ENCODE data around the gene APP. TPM values are rescaled to one million over a fixed set of nuclear protein-coding genes. Genes with fewer than 3 reads are reported as not detected.
A peak's percentile ranks its signal among the peaks of the same experiment; 100 is the strongest.
"Not testable (repeated sequence)": the region's sequence is repeated elsewhere in the genome, so short reads cannot be mapped to it uniquely, and the experiment has no call there.

APP gene
- total and polyA plus RNA-seq, 3 donors from 2014 or later: 390 to 670 (median 409) TPM

- H3K4me1 ChIP-seq: no peaks in the 10 kb centered on the region
- WGBS, 2 donors: 75 to 87% methylated on average over 1 of the region's 1 CpG
- H3K9me3 ChIP-seq: no peaks in the 10 kb centered on the region
- TF ChIP-seq, protein P1, sequence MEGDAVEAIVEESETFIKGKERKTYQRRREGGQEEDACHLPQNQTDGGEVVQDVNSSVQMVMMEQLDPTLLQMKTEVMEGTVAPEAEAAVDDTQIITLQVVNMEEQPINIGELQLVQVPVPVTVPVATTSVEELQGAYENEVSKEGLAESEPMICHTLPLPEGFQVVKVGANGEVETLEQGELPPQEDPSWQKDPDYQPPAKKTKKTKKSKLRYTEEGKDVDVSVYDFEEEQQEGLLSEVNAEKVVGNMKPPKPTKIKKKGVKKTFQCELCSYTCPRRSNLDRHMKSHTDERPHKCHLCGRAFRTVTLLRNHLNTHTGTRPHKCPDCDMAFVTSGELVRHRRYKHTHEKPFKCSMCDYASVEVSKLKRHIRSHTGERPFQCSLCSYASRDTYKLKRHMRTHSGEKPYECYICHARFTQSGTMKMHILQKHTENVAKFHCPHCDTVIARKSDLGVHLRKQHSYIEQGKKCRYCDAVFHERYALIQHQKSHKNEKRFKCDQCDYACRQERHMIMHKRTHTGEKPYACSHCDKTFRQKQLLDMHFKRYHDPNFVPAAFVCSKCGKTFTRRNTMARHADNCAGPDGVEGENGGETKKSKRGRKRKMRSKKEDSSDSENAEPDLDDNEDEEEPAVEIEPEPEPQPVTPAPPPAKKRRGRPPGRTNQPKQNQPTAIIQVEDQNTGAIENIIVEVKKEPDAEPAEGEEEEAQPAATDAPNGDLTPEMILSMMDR (IDR thresholded peaks at IDR 0.05): no peak
- no peak for TF ChIP-seq POLR2A (IDR thresholded peaks at IDR 0.05)
- H3K36me3 ChIP-seq (ENCODE audit: low read depth, missing control alignments): no peaks in the 10 kb centered on the region
- no peak overlapping the region for H3K27ac ChIP-seq
- intact Hi-C loops (cut with DNase I; ENCODE audit: low total_unique reads): no loop called here
- no peak for DNase-seq
- H3K27me3 ChIP-seq: no peaks in the 10 kb centered on the region
- no peak overlapping the region for H3K4me3 ChIP-seq
These were observed 151.3 kb downstream of the APP start for GRCh38 chr21:26019236-26019635.

DNA sequence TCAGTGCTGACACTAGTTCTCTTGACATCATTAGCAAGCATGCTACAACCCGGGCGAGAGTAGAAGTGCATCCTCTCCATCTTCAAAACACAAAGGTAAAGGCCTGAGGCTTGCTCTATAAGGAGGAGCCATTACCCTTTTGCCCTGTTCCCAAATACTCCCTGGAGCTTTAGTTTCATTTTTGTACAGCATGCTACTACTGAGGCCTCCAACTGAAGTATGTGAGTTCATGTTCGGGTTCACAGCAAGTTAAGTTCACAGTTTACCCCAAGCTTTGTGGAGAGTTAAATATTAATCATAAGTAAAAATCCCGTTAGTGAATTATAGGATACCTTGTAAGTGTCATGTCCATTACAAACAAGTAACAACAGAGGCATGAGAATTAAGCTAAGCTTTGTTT is 156.6 kb downstream of the APP start:
- Histone ChIP-seq H3K27ac (no peak overlapping the region), H3K9me3 (no peaks in the 10 kb centered on the region), H3K36me3 (ENCODE audit: low read depth, missing control alignments) (no peaks in the 10 kb centered on the region), H3K27me3 (no peaks in the 10 kb centered on the region), H3K4me1 (no peaks in the 10 kb centered on the region), H3K4me3 (no peak overlapping the region)
- intact Hi-C loops (cut with DNase I; ENCODE audit: low total_unique reads): no loop called here
- 69 to 80% methylated on average over 4 of the region's 4 CpGs for WGBS, 2 donors
- no peak for TF ChIP-seq POLR2A (IDR thresholded peaks at IDR 0.05)
- TF ChIP-seq, protein P1 (IDR thresholded peaks at IDR 0.05): no peak
- DNase-seq: no peak

DNA sequence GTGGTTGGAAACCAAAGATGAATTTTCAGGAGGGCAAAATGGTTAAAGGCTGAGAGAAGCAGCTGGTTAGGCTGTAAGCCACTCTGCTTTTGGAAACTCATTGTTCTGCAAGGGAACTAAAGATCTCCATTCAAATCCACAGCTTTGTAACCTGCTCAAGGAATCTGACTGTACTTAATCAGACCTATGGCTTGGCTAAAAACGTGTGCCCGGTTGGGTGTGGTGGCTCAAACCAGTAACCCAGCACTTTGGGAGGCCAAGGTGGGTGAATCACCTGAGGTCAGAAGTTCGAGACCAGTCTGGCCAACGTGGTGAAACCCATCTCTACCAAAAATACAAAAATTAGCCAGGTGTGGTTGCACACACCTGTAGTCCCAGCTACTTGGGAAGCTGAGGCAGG is 158.1 kb downstream of the APP start:
- DNase-seq; H3K36me3 ChIP-seq (ENCODE audit: low read depth, missing control alignments); H3K4me3 ChIP-seq; H3K9me3 ChIP-seq; H3K27ac ChIP-seq; H3K4me1 ChIP-seq; intact Hi-C loops (cut with DNase I; ENCODE audit: low total_unique reads); H3K27me3 ChIP-seq: not testable (repeated sequence)
- WGBS, 2 donors: 93 to 98% methylated on average over 4 of the region's 4 CpGs

GRCh38 chr21:26011292-26011940 is 159.2 kb downstream of the APP start:
- no peak for TF ChIP-seq POLR2A (IDR thresholded peaks at IDR 0.05)
- TF ChIP-seq, protein P1 (IDR thresholded peaks at IDR 0.05): no peak

DNA sequence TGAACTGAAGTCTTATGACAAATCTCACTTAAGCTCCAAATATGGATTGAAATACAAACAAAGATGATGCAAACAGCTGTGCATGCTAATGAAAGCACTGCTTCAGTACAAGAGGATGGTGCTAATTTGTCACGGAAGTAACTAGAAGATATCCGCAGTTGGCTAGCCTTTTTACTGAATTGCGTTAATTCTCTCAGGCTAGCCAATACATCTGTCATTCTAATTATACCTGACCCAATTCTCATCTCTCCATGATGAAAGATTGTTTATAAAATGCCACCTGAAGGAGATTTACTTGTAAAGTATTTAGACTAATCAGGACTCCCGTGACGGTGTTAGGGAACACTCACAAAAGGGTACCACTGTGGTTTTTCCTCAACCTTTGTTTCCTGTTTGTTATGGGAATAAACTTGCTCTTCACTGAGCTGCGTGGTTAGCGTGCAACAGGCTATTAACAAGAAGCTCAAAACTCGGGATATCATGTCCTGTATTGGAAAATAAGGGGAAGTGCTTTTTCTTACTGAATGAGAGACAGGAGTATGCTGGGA is 162.5 kb downstream of the APP start:
- Histone ChIP-seq H3K27ac (peak overlapping the region in 1 of 2 donors; percentile 17), H3K27me3 (no peaks in the 10 kb centered on the region), H3K4me1 (peaks cover 5% of the 10 kb centered on the region), H3K9me3 (no peaks in the 10 kb centered on the region), H3K4me3 (no peak overlapping the region), H3K36me3 (ENCODE audit: low read depth, missing control alignments) (no peaks in the 10 kb centered on the region)
- TF ChIP-seq, protein P1 (IDR thresholded peaks at IDR 0.05): no peak
- no peak for TF ChIP-seq POLR2A (IDR thresholded peaks at IDR 0.05)
- DNase-seq: no peak
- intact Hi-C loops (cut with DNase I; ENCODE audit: low total_unique reads): no loop called here
- 75 to 83% methylated on average over 8 of the region's 8 CpGs for WGBS, 2 donors

More at GRCh38 chr21:26011292-26011940, 159.2 kb downstream of the APP start:
- H3K4me3 ChIP-seq: no peak overlapping the region
- H3K36me3 ChIP-seq (ENCODE audit: low read depth, missing control alignments): no peaks in the 10 kb centered on the region
- intact Hi-C loops (cut with DNase I; ENCODE audit: low total_unique reads): no loop called here
- H3K4me1 ChIP-seq: peaks cover 4% of the 10 kb centered on the region
- no peaks in the 10 kb centered on the region for H3K9me3 ChIP-seq
- H3K27ac ChIP-seq: no peak overlapping the region
- DNase-seq: no peak
- WGBS, 2 donors: 91 to 95% methylated on average over 6 of the region's 6 CpGs
- no peaks in the 10 kb centered on the region for H3K27me3 ChIP-seq
